ENCODE results near the gene LYRM2.
"Not testable (repeated sequence)": the region's sequence is repeated elsewhere in the genome, so short reads cannot be mapped to it uniquely, and the experiment has no call there.

The LYRM2 gene

DNA sequence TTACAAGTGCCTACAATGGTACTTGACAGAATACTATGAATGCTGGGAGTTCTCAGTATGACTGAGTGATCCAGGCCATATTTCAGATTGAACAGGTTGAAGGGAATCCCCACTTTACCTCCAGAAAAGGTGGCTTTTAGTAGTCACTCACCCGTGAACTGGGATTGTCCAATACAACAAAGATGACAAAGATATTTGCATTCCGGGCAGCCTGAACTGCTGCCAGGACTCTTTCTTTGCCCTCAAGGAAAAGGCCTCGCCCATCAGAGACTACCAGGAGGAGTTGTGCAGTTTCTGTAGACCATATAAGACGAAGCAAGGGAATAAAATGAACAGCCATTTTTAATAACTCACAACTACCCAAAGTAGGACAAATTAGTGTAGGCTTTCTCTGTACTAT lies 6.3 kb upstream of the LYRM2 start:
- DNase-seq (ENCODE audit: low read depth) = no peak

GRCh38 chr6:89643406-89643805 lies 4.9 kb upstream of the LYRM2 start:
- DNase-seq (ENCODE audit: low read depth) = no peak

DNA sequence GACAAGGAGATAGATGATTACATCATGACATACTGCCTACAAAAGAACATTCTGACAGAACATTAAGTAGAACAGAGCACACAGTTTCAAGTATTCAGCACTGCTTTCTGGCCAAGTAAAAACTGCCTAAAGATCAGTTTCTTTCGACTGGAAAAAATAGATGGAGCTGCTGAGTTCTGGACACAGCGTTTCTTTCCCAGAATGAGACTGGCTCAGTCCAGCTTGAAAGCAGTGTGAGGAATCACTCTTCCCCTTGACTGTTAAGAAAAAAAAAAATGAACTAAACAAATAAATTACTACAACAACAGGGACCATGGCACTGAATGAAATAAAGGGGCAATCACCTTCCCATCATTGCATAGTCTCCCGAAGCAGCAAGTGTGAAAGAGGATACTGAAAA lies 4.4 kb upstream of the LYRM2 start:
- no peak for DNase-seq (ENCODE audit: low read depth)

- not testable (repeated sequence) for DNase-seq (ENCODE audit: low read depth)
Measured at GRCh38 chr6:89641581-89641980, 3.0 kb upstream of the LYRM2 start.

- DNase-seq (ENCODE audit: low read depth) = no peak
Measured at GRCh38 chr6:89640804-89641203, 2.3 kb upstream of the LYRM2 start.

DNA sequence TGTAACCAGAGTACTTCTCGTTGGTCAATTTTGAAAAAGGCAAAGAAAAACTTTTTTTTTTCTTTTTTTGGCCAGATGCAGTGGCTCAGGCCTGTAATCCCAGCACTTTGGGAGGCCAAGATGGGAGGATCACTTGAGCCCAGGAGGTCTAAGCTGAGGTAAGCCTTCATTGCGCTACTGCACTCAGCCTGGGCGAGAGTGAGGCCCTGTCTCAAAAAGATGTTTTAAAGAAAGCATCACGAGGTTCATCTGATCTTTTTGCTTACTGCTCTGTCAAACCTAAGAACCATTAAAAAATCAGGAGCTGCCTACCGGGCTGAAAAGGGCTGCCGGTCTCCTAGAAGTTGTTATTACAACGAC lies 607 bp downstream of the LYRM2 start:
- DNase-seq (ENCODE audit: low read depth) = no peak

- not testable (repeated sequence) for DNase-seq (ENCODE audit: low read depth)
Measured at GRCh38 chr6:89636412-89636811, 2.1 kb downstream of the LYRM2 start.

GRCh38 chr6:89630488-89630887 lies 8.1 kb downstream of the LYRM2 start:
- DNase-seq (ENCODE audit: low read depth) = no peak

DNA sequence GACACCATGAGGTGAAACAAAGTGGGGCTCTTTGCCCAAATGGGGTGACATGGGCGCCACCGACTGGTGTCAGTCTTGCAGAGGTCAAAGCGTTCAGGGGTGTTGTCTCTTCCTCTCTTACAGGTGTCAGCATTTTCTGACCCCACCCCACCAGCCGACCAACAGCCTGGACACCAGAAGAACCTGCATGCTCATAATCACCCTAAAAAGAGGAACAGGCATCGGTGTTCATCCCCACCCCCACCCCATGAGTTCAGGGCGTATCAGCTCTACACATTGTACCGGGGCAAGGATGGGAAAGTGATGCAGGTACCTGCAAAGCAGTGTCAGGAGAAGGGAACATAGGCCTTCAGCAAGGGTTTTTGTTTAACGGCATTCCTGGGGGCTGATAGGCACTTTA lies 14.8 kb downstream of the LYRM2 start:
- no peak for DNase-seq (ENCODE audit: low read depth)

DNA sequence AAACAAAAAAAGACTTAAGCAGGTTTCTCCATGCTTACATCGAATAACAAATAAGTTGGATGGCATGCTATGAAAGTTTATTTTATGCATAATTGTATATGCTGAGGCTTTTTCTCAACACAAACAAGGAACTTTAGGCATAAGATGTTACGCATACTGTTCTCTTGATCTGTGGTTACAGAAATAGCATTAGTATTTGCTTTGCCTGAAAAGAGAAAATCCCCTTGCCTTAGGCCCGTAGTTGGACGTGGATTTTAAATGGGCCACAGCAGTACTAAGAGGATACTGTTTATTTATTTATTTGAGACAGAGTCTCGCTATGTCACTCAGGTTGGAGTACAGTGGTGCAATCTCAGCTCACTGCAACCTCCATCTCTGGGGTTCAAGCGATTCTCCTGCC lies 19.0 kb downstream of the LYRM2 start:
- no peak for DNase-seq (ENCODE audit: low read depth)

GRCh38 chr6:89618026-89618425 lies 20.5 kb downstream of the LYRM2 start:
- DNase-seq (ENCODE audit: low read depth) = no peak

DNA sequence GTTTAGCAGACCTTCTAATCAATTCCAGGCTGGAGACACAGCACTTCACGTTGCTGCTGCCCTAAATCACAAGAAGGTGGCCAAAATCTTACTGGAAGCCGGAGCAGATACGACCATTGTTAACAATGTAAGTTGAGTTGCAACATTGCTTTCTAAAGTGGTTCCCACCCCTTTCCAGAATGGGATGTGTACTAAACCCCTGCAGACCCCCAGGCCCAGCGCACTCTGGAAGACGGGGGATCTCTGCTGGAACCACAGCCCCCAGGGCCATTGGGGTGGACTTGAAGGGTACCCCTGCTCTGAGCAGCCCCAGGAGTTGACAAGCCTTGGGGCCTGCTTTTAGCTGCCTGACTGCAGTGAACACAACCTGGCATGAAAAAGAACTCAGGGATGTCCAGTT lies 22.0 kb downstream of the LYRM2 start:
- DNase-seq (ENCODE audit: low read depth) = no peak

GRCh38 chr6:89615882-89616281 lies 22.7 kb downstream of the LYRM2 start:
- no peak for DNase-seq (ENCODE audit: low read depth)

- DNase-seq (ENCODE audit: low read depth) = no peak
Measured at GRCh38 chr6:89613790-89614189, 24.8 kb downstream of the LYRM2 start.

DNA sequence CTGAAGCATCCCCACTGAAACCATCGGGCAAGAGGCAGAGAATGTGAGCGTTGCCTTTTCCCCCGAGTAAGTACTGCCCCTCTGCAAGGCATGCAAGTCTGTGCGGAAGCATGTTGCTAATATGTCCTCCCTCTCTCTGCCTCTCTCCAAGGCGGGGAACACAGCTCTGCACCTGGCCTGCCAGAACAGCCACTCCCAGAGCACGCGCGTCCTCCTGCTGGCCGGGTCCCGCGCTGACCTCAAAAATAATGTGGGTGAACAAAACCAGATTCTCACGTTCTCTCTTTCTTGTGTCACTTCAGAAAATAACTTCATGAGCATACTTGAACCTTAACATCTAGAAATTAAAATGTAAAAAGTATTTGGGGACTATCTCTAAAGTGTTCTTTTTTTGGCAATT lies 26.4 kb downstream of the LYRM2 start:
- DNase-seq (ENCODE audit: low read depth) = no peak

DNA sequence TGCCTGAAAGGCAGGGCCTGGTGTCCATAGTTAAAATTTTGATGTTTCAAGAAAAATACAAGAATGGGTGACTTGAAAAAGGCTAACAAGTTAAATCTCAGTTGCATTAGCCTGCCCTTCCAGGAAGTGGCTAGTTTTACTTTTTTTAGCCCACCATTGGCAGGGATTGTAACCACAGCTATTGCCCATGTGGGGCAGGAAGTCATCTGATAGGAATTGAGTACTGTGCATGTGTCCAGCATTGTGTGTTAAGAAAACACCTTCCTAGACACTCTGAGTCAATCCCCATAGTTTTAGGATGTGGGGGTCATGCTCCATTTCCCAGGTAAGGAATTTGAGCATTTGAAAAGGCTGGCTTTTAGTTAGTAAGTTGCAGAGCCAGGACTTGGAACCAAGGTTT lies 26.9 kb downstream of the LYRM2 start:
- no peak for DNase-seq (ENCODE audit: low read depth)

DNA sequence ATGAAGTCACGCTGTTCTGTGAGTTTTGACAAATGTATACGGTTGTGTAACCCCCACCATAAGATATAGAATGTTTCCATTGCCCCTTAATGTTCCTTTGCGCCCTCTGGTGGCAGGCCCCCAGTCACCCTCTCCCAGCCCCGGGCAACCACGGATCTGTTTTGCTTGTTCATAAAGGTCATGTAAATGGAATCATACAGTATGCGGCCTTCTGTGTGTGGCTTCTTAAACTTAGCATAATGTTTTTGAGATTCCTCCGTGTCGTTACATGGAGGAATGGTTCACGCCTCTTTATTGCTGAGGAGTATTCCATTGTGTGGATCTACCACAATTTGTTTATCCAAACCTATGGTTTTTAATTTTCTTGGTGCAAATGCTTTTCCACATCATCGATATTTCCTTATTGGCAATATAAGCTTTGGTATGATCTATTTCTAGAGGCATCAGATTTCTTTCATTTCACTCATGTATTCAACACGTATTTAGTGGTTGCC lies 28.4 kb downstream of the LYRM2 start:
- peak; percentile 68 for DNase-seq (ENCODE audit: low read depth)

- DNase-seq (ENCODE audit: low read depth) = no peak
Measured at GRCh38 chr6:89605861-89606260, 32.7 kb downstream of the LYRM2 start.

DNA sequence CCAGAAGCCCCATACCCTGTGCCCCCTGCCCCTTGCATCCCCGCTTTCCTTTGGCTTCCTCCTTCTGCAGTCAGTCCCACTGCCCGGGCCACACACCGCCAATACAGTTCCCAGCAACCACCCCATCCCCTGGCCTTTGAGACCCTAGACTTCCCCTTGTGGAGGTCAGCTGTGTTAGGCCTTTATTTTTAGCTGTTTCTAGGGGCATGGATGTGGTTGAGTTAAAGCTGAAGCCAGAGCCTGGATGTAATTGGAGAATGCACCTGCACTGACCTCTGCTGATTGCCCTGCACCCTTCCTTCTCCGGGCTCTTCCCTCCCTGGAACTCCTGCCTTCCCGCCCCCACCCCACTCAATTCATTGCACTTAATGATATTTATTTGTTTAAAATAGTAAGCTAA lies 33.9 kb downstream of the LYRM2 start:
- DNase-seq (ENCODE audit: low read depth) = no peak

DNA sequence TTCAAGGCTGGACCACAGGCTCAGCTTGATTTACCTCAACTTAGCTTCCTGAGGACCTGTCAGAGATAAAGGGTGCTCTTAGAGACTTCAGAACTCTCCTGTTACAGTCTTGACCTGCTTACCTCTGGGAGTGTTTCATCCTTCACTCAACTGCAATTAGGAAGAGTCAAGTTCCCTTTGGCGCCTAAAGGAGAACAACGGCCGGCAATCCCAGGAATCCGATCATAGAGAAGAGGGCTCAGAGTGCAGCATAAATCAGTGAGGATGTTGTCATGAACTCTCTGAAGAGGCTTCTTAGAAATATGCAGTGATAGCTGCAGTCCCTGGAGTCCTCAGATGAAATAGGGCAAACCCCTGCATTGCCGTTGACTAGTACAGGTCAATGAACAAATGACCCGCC lies 36.4 kb downstream of the LYRM2 start:
- DNase-seq (ENCODE audit: low read depth) = no peak

DNA sequence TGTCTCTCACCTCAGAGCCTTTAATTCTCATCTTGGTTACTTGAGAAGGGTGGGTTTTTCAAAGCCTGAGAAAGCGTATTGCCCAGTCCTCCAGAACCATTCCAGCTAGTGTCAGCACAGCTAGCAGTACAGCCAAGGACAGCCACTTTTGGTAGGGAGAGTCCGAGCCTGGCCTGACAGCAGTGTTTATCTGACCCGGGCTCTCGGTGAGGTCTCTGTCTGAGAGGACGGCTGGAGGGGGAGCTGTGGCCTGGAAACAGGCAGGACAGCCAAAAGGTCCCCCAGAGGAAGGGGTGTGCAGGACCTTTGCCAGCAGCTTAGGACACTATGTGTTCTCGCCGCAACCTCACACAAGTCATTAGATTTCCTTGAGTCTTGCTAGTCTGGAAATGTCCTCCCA lies 38.8 kb downstream of the LYRM2 start:
- DNase-seq (ENCODE audit: low read depth) = no peak

- DNase-seq (ENCODE audit: low read depth) = no peak
Measured at GRCh38 chr6:89597988-89598387, 40.6 kb downstream of the LYRM2 start.

DNA sequence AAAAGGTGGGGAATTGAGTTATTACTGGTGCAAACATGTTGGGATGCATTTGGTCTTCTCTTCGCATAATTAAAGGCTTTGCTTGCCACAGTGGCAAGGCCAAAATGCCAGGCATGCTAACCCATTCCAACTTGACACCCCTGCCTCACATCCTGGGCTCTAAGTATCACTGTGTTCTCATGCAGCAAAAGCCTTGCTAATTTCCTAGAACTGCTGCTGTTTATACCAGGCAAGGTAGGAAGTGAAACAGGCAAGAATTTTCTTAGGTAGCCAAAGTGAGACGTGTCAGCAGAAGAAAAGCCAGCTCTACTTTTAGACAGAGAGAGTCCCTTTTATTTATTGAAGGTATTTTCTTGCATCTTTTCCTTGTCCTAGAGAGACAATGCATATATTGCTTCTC lies 41.2 kb downstream of the LYRM2 start:
- no peak for DNase-seq (ENCODE audit: low read depth)

DNA sequence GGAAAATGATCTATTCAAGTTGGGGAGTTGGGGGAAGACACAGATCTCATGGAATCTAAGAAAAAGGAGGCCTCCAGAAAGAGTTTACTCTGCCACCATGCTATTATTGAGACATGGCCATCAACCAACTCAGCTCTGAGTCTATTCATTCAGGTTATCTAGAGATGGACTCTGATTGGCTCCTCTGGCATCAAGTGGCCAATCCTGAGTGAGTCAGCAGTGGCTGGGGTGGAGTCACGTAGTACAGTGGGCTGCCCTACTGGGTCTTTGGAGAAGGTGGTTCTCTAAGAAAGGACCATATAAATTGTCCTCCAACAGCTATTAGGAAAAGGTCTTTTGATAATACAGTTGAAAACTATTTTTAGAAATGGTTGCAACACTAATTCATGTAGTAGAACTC lies 42.1 kb downstream of the LYRM2 start:
- DNase-seq (ENCODE audit: low read depth) = no peak

DNA sequence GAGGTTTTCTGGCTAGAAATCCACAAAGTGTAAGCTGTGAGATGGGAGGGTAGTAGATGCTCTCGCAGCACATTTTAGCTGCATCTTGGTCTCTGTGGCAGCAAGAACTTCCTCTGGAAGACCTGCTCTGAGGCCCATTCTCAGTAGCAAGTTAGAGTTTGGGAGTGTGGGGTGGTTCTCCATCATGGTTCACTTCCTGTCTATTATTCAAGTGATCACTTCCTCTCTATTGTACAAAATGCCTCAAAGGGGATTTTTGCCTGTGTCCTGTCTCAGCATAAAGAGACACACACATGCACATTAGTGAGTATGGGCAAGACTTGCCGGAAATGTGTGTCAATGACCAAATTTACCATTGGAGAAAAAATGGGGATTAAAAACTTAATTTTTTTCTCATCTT lies 42.5 kb downstream of the LYRM2 start:
- DNase-seq (ENCODE audit: low read depth) = no peak
